A673 (cell line): ENCODE data around the gene AGAP1. TPM values are rescaled to one million over a fixed set of nuclear protein-coding genes. Genes with fewer than 3 reads are reported as not detected.

Source experiments
- BruUV-seq: library from RNA; stranded (reverse); fragments of 400-500 nt; replicated peaks from 2 replicates; lab custom pipeline; 2021; lab: Mats Ljungman, UMichigan
- CTCF ChIA-PET: fragments of 300-600 bp; sonication (Branson Sonifier 250); formaldehyde crosslinking; loops from one replicate; lab custom pipeline; 2022; ENCODE audit warnings: antibody characterized with exemption; lab: Charles Lee
- POLR2A ChIA-PET: fragments of 300-600 bp; sonication (Branson Sonifier 250); formaldehyde crosslinking; loops from one replicate; lab custom pipeline; 2022; ENCODE audit warnings: antibody characterized with exemption; ENCODE audit not compliant: low non-redundant PET; lab: Charles Lee
- DNase-seq: peaks from one replicate; pipeline ENCODE4 v3.0.0-alpha.2; 2015; ENCODE audit warnings: low spot score
- H3K27ac ChIP-seq: fragments of 200-600 bp; sonication (generic); 2 replicates; pipeline ENCODE4 v1.5.1; 2016; ENCODE audit warnings: mixed run types, low read depth, mild to moderate bottlenecking, mixed read lengths, antibody characterized with exemption, low read length; ENCODE audit not compliant: poor library complexity, severe bottlenecking
- H3K27me3 ChIP-seq: fragments of 200-600 bp; sonication (generic); replicated peaks from 2 replicates; pipeline ENCODE4 v1.6.1; 2017; ENCODE audit warnings: mixed run types, low read depth, mild to moderate bottlenecking, mixed read lengths, antibody characterized with exemption, low read length; ENCODE audit not compliant: insufficient read depth, poor library complexity
- H3K36me3 ChIP-seq: fragments of 200-600 bp; sonication (generic); 2 replicates; pipeline ENCODE4 v1.6.1; 2016; ENCODE audit warnings: mixed run types, mild to moderate bottlenecking, mixed read lengths, antibody characterized with exemption, low read length; ENCODE audit not compliant: insufficient read depth, poor library complexity, severe bottlenecking
- H3K4me1 ChIP-seq: fragments of 200-600 bp; sonication (generic); 2 replicates; pipeline ENCODE4 v1.6.1; 2017; ENCODE audit warnings: mixed run types, mild to moderate bottlenecking, mixed read lengths, antibody characterized with exemption, low read length; ENCODE audit not compliant: insufficient read depth, poor library complexity, severe bottlenecking
- H3K4me3 ChIP-seq: fragments of 200-600 bp; sonication (generic); 2 replicates; pipeline ENCODE4 v1.5.1; 2016; ENCODE audit warnings: low read depth, mixed run types, mild to moderate bottlenecking, mixed read lengths, low read length; ENCODE audit not compliant: poor library complexity, severe bottlenecking
- H3K9me3 ChIP-seq: fragments of 200-600 bp; sonication (generic); 2 replicates; pipeline ENCODE4 v1.6.1; 2016; ENCODE audit warnings: mixed run types, low read depth, mild to moderate bottlenecking, mixed read lengths, antibody characterized with exemption, low read length; ENCODE audit not compliant: poor library complexity, severe bottlenecking
- EZH2 ChIP-seq: fragments of 200-600 bp; sonication (generic); IDR thresholded peaks from 2 replicates; pipeline ENCODE4 v1.6.1; 2017; ENCODE audit warnings: borderline replicate concordance, low read depth, mild to moderate bottlenecking, mixed read lengths, antibody characterized with exemption, low read length; ENCODE audit not compliant: poor library complexity, severe bottlenecking
- intact Hi-C: fragments of 100-400 bp; cut with micrococcal nuclease; formaldehyde crosslinking; loops from one replicate; pipeline ENCODE4 v1.10.0; 2022; ENCODE audit not compliant: unreplicated experiment
- total RNA-seq: library from RNA; stranded (reverse); gene quantifications from 2 replicates; pipeline ENCODE4 v1.2.3, GENCODE V29; 2021
- TF ChIP-seq, protein P1 (sequence below): fragments of 300-800, 200-600 bp; sonication (generic); conservative IDR thresholded peaks from 2 replicates; pipeline ENCODE4 v1.5.1; 2017; ENCODE audit warnings: low read depth, mild to moderate bottlenecking, antibody characterized with exemption, low read length, moderate library complexity, mixed read lengths

AGAP1 gene
- total RNA-seq, 1 experiment from 2014 or later = 25.3 TPM

DNA sequence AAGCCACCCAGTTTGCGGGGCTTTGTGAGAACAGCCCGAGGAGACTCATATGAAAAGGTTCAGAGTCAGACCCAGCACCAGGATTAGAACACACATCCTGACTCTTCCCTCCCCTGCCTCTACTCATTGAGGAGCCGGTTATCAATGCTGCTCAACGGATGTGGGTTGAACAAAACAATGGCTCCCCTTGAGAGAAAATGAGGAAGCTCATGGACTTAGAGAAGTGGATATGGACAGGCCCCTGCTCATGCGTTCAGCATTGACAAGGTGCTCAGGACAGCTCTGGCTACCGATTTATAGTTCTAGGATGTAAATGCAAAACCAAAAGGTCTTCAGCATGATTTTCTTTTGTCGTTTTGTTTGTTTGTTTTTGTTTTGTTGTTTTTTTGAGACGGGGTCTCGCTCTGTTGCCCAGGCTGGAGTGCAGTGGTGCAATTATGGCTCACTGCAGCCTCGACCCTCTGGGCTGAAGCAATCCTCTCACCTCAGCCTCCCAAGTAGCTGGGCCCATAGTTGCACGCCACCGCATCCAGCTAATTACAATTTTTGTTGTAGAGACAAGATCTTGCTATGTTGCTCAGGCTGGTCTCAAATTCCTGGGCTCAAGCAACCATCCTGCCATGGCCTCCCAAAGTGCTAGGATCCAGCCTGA is 32.0 kb upstream of the AGAP1 start:
- Histone ChIP-seq H3K36me3 (no peaks in the 10 kb centered on the region), H3K4me3 (no peak overlapping the region), H3K9me3 (no peaks in the 10 kb centered on the region), H3K4me1 (no peaks in the 10 kb centered on the region), H3K27me3 (no peaks in the 10 kb centered on the region), H3K27ac (no peak overlapping the region)
- intact Hi-C loops = no loop called here
- TF ChIP-seq, protein P1, sequence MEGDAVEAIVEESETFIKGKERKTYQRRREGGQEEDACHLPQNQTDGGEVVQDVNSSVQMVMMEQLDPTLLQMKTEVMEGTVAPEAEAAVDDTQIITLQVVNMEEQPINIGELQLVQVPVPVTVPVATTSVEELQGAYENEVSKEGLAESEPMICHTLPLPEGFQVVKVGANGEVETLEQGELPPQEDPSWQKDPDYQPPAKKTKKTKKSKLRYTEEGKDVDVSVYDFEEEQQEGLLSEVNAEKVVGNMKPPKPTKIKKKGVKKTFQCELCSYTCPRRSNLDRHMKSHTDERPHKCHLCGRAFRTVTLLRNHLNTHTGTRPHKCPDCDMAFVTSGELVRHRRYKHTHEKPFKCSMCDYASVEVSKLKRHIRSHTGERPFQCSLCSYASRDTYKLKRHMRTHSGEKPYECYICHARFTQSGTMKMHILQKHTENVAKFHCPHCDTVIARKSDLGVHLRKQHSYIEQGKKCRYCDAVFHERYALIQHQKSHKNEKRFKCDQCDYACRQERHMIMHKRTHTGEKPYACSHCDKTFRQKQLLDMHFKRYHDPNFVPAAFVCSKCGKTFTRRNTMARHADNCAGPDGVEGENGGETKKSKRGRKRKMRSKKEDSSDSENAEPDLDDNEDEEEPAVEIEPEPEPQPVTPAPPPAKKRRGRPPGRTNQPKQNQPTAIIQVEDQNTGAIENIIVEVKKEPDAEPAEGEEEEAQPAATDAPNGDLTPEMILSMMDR = no peak
- TF ChIP-seq EZH2 = no peak
- POLR2A ChIA-PET = no interaction called here
- CTCF ChIA-PET = no interaction called here
- no peak for DNase-seq
- BruUV-seq = no TSS peak

DNA sequence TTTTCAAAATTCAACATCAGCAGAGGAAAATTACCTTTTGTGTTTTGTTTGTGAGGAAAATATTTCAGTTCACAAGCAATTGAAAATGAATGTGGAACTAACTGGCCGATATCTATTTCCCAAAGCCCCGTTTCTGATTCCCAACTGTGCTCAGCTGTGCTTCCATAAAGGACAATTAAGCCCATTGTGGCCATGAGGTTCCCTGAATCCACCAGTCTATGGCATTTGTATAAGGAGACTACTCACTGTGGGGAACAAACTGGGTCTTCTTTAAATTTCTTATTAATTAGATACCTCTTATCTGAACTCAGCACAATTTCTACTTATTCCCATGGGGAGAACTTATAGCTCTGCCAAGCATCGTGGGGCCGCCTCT is 31.4 kb upstream of the AGAP1 start:
- BruUV-seq = no TSS peak
- no peak for TF ChIP-seq EZH2
- TF ChIP-seq, protein P1 = no peak
- Histone ChIP-seq H3K27ac (no peak overlapping the region), H3K36me3 (no peaks in the 10 kb centered on the region), H3K9me3 (no peaks in the 10 kb centered on the region), H3K4me1 (no peaks in the 10 kb centered on the region), H3K4me3 (no peak overlapping the region), H3K27me3 (no peaks in the 10 kb centered on the region)
- ChIA-PET POLR2A (no interaction called here), CTCF (no interaction called here)
- no peak for DNase-seq
- intact Hi-C loops = no loop called here

DNA sequence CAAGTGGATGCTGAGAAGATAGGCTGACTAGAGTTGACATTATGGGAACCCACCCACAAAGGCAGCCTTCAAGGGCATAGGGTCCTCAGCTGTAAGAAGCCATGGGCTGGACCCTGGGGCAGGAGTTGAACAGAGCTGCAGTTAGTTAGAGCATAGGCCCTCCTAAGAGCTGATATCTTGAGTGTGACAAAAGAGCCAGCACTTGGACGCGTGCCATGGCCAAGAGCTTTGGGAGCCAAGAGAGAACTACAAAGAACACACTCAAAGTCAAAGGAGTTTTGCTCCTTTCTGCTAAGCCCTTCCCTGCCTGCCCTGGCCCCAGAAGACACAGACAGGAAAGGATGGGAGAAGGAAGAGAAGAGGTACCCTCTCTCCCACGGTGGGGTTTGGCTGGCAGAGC is 29.9 kb upstream of the AGAP1 start:
- Histone ChIP-seq H3K27me3 (no peaks in the 10 kb centered on the region), H3K9me3 (no peaks in the 10 kb centered on the region), H3K4me3 (no peak overlapping the region), H3K27ac (no peak overlapping the region), H3K4me1 (peaks cover 3% of the 10 kb centered on the region), H3K36me3 (no peaks in the 10 kb centered on the region)
- intact Hi-C loops = no loop called here
- DNase-seq = peak; percentile 28
- POLR2A ChIA-PET = no interaction called here
- no TSS peak for BruUV-seq
- CTCF ChIA-PET = no interaction called here
- no peak for TF ChIP-seq EZH2
- TF ChIP-seq, protein P1 = no peak
